ENCODE measurements around the gene NFATC2IP.

The NFATC2IP gene

GRCh38 chr16:28932339-28933141 is 18.2 kb upstream of the NFATC2IP start:
- Histone ChIP-seq H2BK5ac (ENCODE audit: low read depth, low read length, poor library complexity) (no peak overlapping the region), H2AK5ac (ENCODE audit: low read length) (peak overlapping the region; percentile 18), H2BK12ac (ENCODE audit: low read length) (no peak overlapping the region), H3K27me3 (ENCODE audit: insufficient read depth, low read length) (no peaks in the 10 kb centered on the region), H3K4ac (ENCODE audit: low read depth, low read length) (no peak overlapping the region), H3K36me3 (ENCODE audit: control insufficient read depth in 1 of 2, insufficient read depth in 2 of 2, low read length in 2 of 2) (no peaks in the 10 kb centered on the region), H3K27ac (ENCODE audit: low read depth, low read length) (no peak overlapping the region), H3K4me1 (ENCODE audit: control insufficient read depth in 1 of 2, insufficient read depth in 2 of 2, low read length in 2 of 2) (peaks cover 3 to 6% of the 10 kb centered on the region in 2 experiments), H2AFZ (ENCODE audit: insufficient read depth, low read length, poor library complexity) (no peak overlapping the region), H3K4me3 (ENCODE audit: low read depth, low read length) (no peak overlapping the region), H3K79me1 (ENCODE audit: low read length) (no peaks in the 10 kb centered on the region), H2BK120ac (ENCODE audit: insufficient read depth, low read length, poor library complexity) (no peak overlapping the region), H3K9ac (ENCODE audit: low read length) (no peak overlapping the region), H3K14ac (ENCODE audit: low read length) (no peak overlapping the region), H4K91ac (ENCODE audit: low read depth, low read length) (no peak overlapping the region), H3K79me2 (ENCODE audit: control insufficient read depth, insufficient read depth, low read length, poor library complexity) (no peaks in the 10 kb centered on the region), H3K4me2 (ENCODE audit: low read length) (no peak overlapping the region), H4K8ac (ENCODE audit: low read depth, low read length) (no peak overlapping the region), H3K9me3 (ENCODE audit: insufficient read depth, low read depth, low read length) (peaks cover 1% of the 10 kb centered on the region), H4K12ac (ENCODE audit: low read depth, low read length) (no peak overlapping the region), H3K18ac (ENCODE audit: low read length) (no peak overlapping the region), H3K23ac (ENCODE audit: low read length) (no peak overlapping the region)
- no peak for DNase-seq
- WGBS (ENCODE audit: extremely low coverage, insufficient coverage, insufficient read length), result no CpG with 5 or more reads among the region's 20 CpGs

DNA sequence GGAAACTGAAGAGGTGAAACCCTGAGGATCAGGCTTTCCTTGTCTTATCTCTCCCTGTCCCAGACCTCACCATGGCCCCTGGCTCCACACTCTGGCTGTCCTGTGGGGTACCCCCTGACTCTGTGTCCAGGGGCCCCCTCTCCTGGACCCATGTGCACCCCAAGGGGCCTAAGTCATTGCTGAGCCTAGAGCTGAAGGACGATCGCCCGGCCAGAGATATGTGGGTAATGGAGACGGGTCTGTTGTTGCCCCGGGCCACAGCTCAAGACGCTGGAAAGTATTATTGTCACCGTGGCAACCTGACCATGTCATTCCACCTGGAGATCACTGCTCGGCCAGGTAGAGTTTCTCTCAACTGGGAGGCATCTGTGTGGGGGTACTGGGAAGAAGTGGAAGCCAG is 17.6 kb upstream of the NFATC2IP start:
- no peak overlapping the region for H3K4ac ChIP-seq (ENCODE audit: low read depth, low read length)
- no peak overlapping the region for H2AK5ac ChIP-seq (ENCODE audit: low read length)
- no peak overlapping the region for H3K27ac ChIP-seq (ENCODE audit: low read depth, low read length)
- H3K4me3 ChIP-seq (ENCODE audit: low read depth, low read length), result no peak overlapping the region
- peaks cover 3 to 6% of the 10 kb centered on the region in 2 experiments for H3K4me1 ChIP-seq (ENCODE audit: control insufficient read depth in 1 of 2, insufficient read depth in 2 of 2, low read length in 2 of 2)
- H3K9ac ChIP-seq (ENCODE audit: low read length), result no peak overlapping the region
- H3K14ac ChIP-seq (ENCODE audit: low read length), result no peak overlapping the region
- H4K8ac ChIP-seq (ENCODE audit: low read depth, low read length), result no peak overlapping the region
- H2BK120ac ChIP-seq (ENCODE audit: insufficient read depth, low read length, poor library complexity), result no peak overlapping the region
- H3K23ac ChIP-seq (ENCODE audit: low read length), result no peak overlapping the region
- H2BK5ac ChIP-seq (ENCODE audit: low read depth, low read length, poor library complexity), result no peak overlapping the region
- no CpG with 5 or more reads among the region's 8 CpGs for WGBS (ENCODE audit: extremely low coverage, insufficient coverage, insufficient read length)
- H2BK12ac ChIP-seq (ENCODE audit: low read length), result no peak overlapping the region
- H3K4me2 ChIP-seq (ENCODE audit: low read length), result no peak overlapping the region
- H3K36me3 ChIP-seq (ENCODE audit: control insufficient read depth in 1 of 2, insufficient read depth in 2 of 2, low read length in 2 of 2), result no peaks in the 10 kb centered on the region
- H2AFZ ChIP-seq (ENCODE audit: insufficient read depth, low read length, poor library complexity), result no peak overlapping the region
- DNase-seq, result peak; percentile 29 to 71
- H4K91ac ChIP-seq (ENCODE audit: low read depth, low read length), result no peak overlapping the region
- no peaks in the 10 kb centered on the region for H3K27me3 ChIP-seq (ENCODE audit: insufficient read depth, low read length)
- H4K12ac ChIP-seq (ENCODE audit: low read depth, low read length), result no peak overlapping the region
- no peaks in the 10 kb centered on the region for H3K79me1 ChIP-seq (ENCODE audit: low read length)
- peaks cover 1% of the 10 kb centered on the region for H3K9me3 ChIP-seq (ENCODE audit: insufficient read depth, low read depth, low read length)
- no peak overlapping the region for H3K18ac ChIP-seq (ENCODE audit: low read length)
- no peaks in the 10 kb centered on the region for H3K79me2 ChIP-seq (ENCODE audit: control insufficient read depth, insufficient read depth, low read length, poor library complexity)

- Histone ChIP-seq H2BK5ac (ENCODE audit: low read depth, low read length, poor library complexity) (no peak overlapping the region), H3K4me1 (ENCODE audit: control insufficient read depth in 1 of 2, insufficient read depth in 2 of 2, low read length in 2 of 2) (peaks cover 3 to 6% of the 10 kb centered on the region in 2 experiments), H3K36me3 (ENCODE audit: control insufficient read depth in 1 of 2, insufficient read depth in 2 of 2, low read length in 2 of 2) (no peaks in the 10 kb centered on the region), H3K4me3 (ENCODE audit: low read depth, low read length) (no peak overlapping the region), H2BK12ac (ENCODE audit: low read length) (no peak overlapping the region), H3K14ac (ENCODE audit: low read length) (no peak overlapping the region), H3K79me1 (ENCODE audit: low read length) (no peaks in the 10 kb centered on the region), H3K23ac (ENCODE audit: low read length) (no peak overlapping the region), H3K9me3 (ENCODE audit: insufficient read depth, low read depth, low read length) (peaks cover 1% of the 10 kb centered on the region), H3K4ac (ENCODE audit: low read depth, low read length) (no peak overlapping the region), H3K79me2 (ENCODE audit: control insufficient read depth, insufficient read depth, low read length, poor library complexity) (no peaks in the 10 kb centered on the region), H3K27me3 (ENCODE audit: insufficient read depth, low read length) (no peaks in the 10 kb centered on the region), H2AK5ac (ENCODE audit: low read length) (no peak overlapping the region), H4K8ac (ENCODE audit: low read depth, low read length) (no peak overlapping the region), H4K12ac (ENCODE audit: low read depth, low read length) (no peak overlapping the region), H3K9ac (ENCODE audit: low read length) (no peak overlapping the region), H3K27ac (ENCODE audit: low read depth, low read length) (no peak overlapping the region), H2BK120ac (ENCODE audit: insufficient read depth, low read length, poor library complexity) (no peak overlapping the region), H4K91ac (ENCODE audit: low read depth, low read length) (no peak overlapping the region), H3K18ac (ENCODE audit: low read length) (no peak overlapping the region), H3K4me2 (ENCODE audit: low read length) (no peak overlapping the region), H2AFZ (ENCODE audit: insufficient read depth, low read length, poor library complexity) (no peak overlapping the region)
- WGBS (ENCODE audit: extremely low coverage, insufficient coverage, insufficient read length), result no CpG with 5 or more reads among the region's 4 CpGs
- no peak for DNase-seq
Measured at GRCh38 chr16:28935346-28935745, 15.4 kb upstream of the NFATC2IP start.

GRCh38 chr16:28935924-28936783 is 14.6 kb upstream of the NFATC2IP start:
- no peak overlapping the region for H4K8ac ChIP-seq (ENCODE audit: low read depth, low read length)
- H3K27me3 ChIP-seq (ENCODE audit: insufficient read depth, low read length), result no peaks in the 10 kb centered on the region
- no peak overlapping the region for H2BK5ac ChIP-seq (ENCODE audit: low read depth, low read length, poor library complexity)
- peaks cover 1% of the 10 kb centered on the region for H3K9me3 ChIP-seq (ENCODE audit: insufficient read depth, low read depth, low read length)
- H3K36me3 ChIP-seq (ENCODE audit: control insufficient read depth in 1 of 2, insufficient read depth in 2 of 2, low read length in 2 of 2), result no peaks in the 10 kb centered on the region
- H2BK12ac ChIP-seq (ENCODE audit: low read length), result no peak overlapping the region
- H3K9ac ChIP-seq (ENCODE audit: low read length), result no peak overlapping the region
- no peak overlapping the region for H3K23ac ChIP-seq (ENCODE audit: low read length)
- H4K91ac ChIP-seq (ENCODE audit: low read depth, low read length), result no peak overlapping the region
- H3K79me1 ChIP-seq (ENCODE audit: low read length), result no peaks in the 10 kb centered on the region
- H2AFZ ChIP-seq (ENCODE audit: insufficient read depth, low read length, poor library complexity), result no peak overlapping the region
- no peak overlapping the region for H4K12ac ChIP-seq (ENCODE audit: low read depth, low read length)
- H3K4me3 ChIP-seq (ENCODE audit: low read depth, low read length), result no peak overlapping the region
- no peak overlapping the region for H3K14ac ChIP-seq (ENCODE audit: low read length)
- H3K18ac ChIP-seq (ENCODE audit: low read length), result no peak overlapping the region
- peaks cover 3 to 6% of the 10 kb centered on the region in 2 experiments for H3K4me1 ChIP-seq (ENCODE audit: control insufficient read depth in 1 of 2, insufficient read depth in 2 of 2, low read length in 2 of 2)
- DNase-seq, result peak; percentile 85 to 91
- H3K79me2 ChIP-seq (ENCODE audit: control insufficient read depth, insufficient read depth, low read length, poor library complexity), result no peaks in the 10 kb centered on the region
- H2AK5ac ChIP-seq (ENCODE audit: low read length), result peak overlapping the region; percentile 44
- H3K4me2 ChIP-seq (ENCODE audit: low read length), result no peak overlapping the region
- no peak overlapping the region for H2BK120ac ChIP-seq (ENCODE audit: insufficient read depth, low read length, poor library complexity)
- H3K27ac ChIP-seq (ENCODE audit: low read depth, low read length), result no peak overlapping the region
- WGBS (ENCODE audit: extremely low coverage, insufficient coverage, insufficient read length), result no CpG with 5 or more reads among the region's 36 CpGs
- no peak overlapping the region for H3K4ac ChIP-seq (ENCODE audit: low read depth, low read length)
